ENCODE results near the gene UVRAG. TPM values are rescaled to one million over a fixed set of nuclear protein-coding genes. Genes with fewer than 3 reads are reported as not detected.

The UVRAG gene
- total RNA-seq, 1 donor from 2014 or later = 45.2 TPM

DNA sequence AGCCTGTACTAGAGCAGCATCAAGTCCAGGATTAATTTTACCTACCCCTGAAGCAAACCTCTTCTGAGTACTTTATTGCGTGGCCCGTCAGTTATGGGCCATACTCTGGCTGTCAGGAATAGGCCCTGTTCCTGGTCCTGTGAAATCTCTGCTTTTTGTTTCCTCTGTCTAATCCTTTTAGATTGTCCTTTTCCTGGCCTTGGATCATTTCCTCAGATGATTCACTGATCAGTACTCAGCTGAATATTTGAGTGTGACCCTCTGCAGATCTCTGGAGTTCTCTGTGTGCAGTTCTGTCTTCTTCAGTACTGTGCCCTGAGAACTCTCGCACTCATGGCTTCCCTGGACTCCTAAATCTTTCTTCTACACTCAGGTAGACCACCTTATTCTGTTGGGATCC lies 123.5 kb downstream of the UVRAG start:
- Histone ChIP-seq H3K36me3 (no peaks in the 10 kb centered on the region), H3K27ac (no peak overlapping the region), H3K4me3 (no peak overlapping the region), H3K4me1 (no peaks in the 10 kb centered on the region), H3K9me3 (no peaks in the 10 kb centered on the region), H3K27me3 (no peaks in the 10 kb centered on the region)
- DNase-seq (ENCODE audit: low spot score in 2 of 2) = no peak
- TF ChIP-seq, protein P1, sequence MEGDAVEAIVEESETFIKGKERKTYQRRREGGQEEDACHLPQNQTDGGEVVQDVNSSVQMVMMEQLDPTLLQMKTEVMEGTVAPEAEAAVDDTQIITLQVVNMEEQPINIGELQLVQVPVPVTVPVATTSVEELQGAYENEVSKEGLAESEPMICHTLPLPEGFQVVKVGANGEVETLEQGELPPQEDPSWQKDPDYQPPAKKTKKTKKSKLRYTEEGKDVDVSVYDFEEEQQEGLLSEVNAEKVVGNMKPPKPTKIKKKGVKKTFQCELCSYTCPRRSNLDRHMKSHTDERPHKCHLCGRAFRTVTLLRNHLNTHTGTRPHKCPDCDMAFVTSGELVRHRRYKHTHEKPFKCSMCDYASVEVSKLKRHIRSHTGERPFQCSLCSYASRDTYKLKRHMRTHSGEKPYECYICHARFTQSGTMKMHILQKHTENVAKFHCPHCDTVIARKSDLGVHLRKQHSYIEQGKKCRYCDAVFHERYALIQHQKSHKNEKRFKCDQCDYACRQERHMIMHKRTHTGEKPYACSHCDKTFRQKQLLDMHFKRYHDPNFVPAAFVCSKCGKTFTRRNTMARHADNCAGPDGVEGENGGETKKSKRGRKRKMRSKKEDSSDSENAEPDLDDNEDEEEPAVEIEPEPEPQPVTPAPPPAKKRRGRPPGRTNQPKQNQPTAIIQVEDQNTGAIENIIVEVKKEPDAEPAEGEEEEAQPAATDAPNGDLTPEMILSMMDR (IDR thresholded peaks at IDR 0.05) = no peak
- intact Hi-C loops (cut with DNase I) = no loop called here

DNA sequence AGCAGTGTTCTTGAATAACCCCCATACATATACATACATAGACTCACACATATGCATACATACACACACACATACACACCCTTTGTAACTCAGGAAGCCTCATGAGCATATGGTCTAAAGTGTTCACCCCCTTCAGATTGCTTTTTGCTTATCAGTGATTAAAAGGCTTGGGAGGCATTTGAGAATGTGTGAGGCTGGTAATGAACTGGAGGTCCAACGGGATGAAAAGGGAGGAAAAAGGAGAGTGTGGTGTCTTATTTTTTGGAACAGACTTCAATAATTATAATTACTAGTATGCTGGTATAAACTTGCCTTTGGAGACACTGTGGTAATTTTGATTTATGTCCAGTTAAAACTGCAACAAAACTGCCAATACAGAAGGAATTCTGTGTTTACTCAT lies 124.5 kb downstream of the UVRAG start:
- no peak for DNase-seq (ENCODE audit: low spot score in 2 of 2)
- H3K27ac ChIP-seq = no peak overlapping the region
- H3K27me3 ChIP-seq = no peaks in the 10 kb centered on the region
- no peaks in the 10 kb centered on the region for H3K36me3 ChIP-seq
- TF ChIP-seq, protein P1 (IDR thresholded peaks at IDR 0.05) = no peak
- no peak overlapping the region for H3K4me3 ChIP-seq
- no peaks in the 10 kb centered on the region for H3K9me3 ChIP-seq
- intact Hi-C loops (cut with DNase I) = no loop called here
- no peaks in the 10 kb centered on the region for H3K4me1 ChIP-seq

DNA sequence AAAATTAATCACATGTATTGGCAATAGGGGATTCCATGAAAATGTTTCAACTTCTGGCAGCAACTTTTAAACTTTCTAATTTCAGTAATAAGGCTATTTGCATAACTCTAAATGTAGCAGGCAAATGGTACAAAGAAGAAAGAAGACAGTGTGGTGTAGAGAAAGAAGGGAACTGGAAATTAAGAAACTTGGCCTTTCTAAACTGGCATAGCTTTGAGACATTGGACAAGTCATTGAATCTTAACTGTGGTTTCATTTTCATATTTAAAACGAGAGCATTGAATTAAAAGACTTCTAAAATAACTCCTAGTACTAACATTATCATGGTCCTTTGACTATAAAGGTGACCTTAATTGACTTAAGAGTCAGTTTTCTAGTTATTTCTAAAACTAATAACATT lies 125.0 kb downstream of the UVRAG start:
- intact Hi-C loops (cut with DNase I) = no loop called here
- TF ChIP-seq, protein P1 (IDR thresholded peaks at IDR 0.05) = no peak

DNA sequence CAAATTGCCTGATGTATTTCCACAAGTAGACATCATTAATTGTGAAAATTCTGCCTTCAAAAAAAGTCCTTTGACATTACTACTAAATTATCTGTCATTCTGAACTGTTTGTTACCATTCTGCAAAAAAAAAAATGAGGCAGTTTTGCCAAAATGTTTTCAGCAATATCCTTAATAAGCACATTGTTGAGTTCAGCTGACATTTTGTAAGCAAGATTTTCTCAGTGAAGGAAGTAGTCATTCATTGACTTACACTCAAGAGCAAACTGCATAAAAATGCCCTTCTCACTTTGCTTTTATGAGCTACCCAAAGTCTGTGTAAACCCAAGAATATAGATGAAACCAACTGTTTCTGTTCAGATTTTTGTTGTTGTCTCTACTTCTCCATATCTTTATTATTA lies 125.9 kb downstream of the UVRAG start:
- TF ChIP-seq, protein P1 (IDR thresholded peaks at IDR 0.05) = no peak
- no peak overlapping the region for H3K27ac ChIP-seq
- intact Hi-C loops (cut with DNase I) = no loop called here
- H3K27me3 ChIP-seq = no peaks in the 10 kb centered on the region
- no peak overlapping the region for H3K4me3 ChIP-seq
- no peaks in the 10 kb centered on the region for H3K9me3 ChIP-seq
- no peaks in the 10 kb centered on the region for H3K4me1 ChIP-seq
- DNase-seq (ENCODE audit: low spot score in 2 of 2) = no peak
- H3K36me3 ChIP-seq = no peaks in the 10 kb centered on the region

More for the DNA sequence above, 125.0 kb downstream of the UVRAG start:
- Histone ChIP-seq H3K9me3 (no peaks in the 10 kb centered on the region), H3K4me3 (no peak overlapping the region), H3K36me3 (no peaks in the 10 kb centered on the region), H3K27me3 (no peaks in the 10 kb centered on the region), H3K4me1 (no peaks in the 10 kb centered on the region), H3K27ac (no peak overlapping the region)
- DNase-seq (ENCODE audit: low spot score in 2 of 2) = no peak

DNA sequence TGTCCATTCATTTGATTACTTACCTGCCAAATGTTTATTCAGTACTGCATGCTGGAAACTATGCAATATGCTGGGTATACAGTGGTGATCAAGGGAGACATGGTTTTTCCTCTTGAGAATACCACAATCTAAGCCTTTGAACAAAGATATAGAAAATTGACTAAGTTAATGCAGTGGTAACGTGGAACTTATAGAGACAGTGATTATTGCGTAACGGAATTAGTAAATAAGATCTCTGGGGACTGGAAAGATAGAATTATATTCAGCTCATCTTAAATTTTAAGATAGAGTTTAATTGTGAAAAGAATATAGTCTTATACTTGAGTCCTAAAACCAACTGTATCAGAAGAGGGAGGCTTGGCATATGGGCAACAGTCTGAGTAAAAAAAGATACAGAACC lies 129.5 kb downstream of the UVRAG start:
- peaks cover 0 to 6% of the 10 kb centered on the region in 2 donors for H3K4me1 ChIP-seq
- intact Hi-C loops (cut with DNase I) = no loop called here

More for the DNA sequence above, 129.5 kb downstream of the UVRAG start:
- no peak for DNase-seq (ENCODE audit: low spot score in 2 of 2)
- Histone ChIP-seq H3K27ac (no peak overlapping the region), H3K9me3 (no peaks in the 10 kb centered on the region), H3K27me3 (no peaks in the 10 kb centered on the region), H3K4me3 (no peak overlapping the region), H3K36me3 (no peaks in the 10 kb centered on the region)
- TF ChIP-seq, protein P1 (IDR thresholded peaks at IDR 0.05) = no peak

Data from ascending aorta (tissue), 2 donors.